IPS DF 6.9 (cell line): ENCODE measurements around the gene EME1.

Source experiments
- DNase-seq: peaks from one replicate; pipeline ENCODE4 v3.0.0-alpha.2; 2013; ENCODE audit warnings: low read depth, low spot score
- H3K27ac ChIP-seq: one replicate; pipeline ENCODE4 v1.5.1; 2013; ENCODE audit warnings: low read length, control low read depth
- H3K27me3 ChIP-seq: 2 replicates; pipeline ENCODE4 v1.6.1; 2013; ENCODE audit warnings: mild to moderate bottlenecking, low read length; ENCODE audit not compliant: control insufficient read depth, insufficient read depth
- H3K36me3 ChIP-seq: 2 replicates; pipeline ENCODE4 v1.6.1; 2013; ENCODE audit warnings: low read length; ENCODE audit not compliant: control insufficient read depth, insufficient read depth
- H3K4me1 ChIP-seq: 2 replicates; pipeline ENCODE4 v1.6.1; 2013; ENCODE audit warnings: low read length; ENCODE audit not compliant: control insufficient read depth, insufficient read depth
- H3K4me3 ChIP-seq: 2 replicates; pipeline ENCODE4 v1.5.1; 2013; ENCODE audit warnings: mild to moderate bottlenecking, low read length
- H3K9me3 ChIP-seq: 2 replicates; pipeline ENCODE4 v1.6.1; 2013; ENCODE audit warnings: low read length, inconsistent platforms; ENCODE audit not compliant: control insufficient read depth, insufficient read depth
- WGBS: extraction: QIAGEN DNeasy Blood & Tissue Kit; methylation state at CpG from one replicate; pipeline ENCODE4 v1.1.7; 2013; ENCODE audit warnings: mixed read lengths, missing lambda C conversion rate; ENCODE audit not compliant: insufficient read length, insufficient coverage; 5-methylcytosine and 5-hydroxymethylcytosine counted together

EME1 gene

GRCh38 chr17:50337956-50338355 lies 35.1 kb upstream of the EME1 start:
- H3K27me3 ChIP-seq: no peaks in the 10 kb centered on the region
- no peaks in the 10 kb centered on the region for H3K9me3 ChIP-seq
- WGBS: no CpG with 5 or more reads among the region's 2 CpGs
- no peak for DNase-seq
- no peaks in the 10 kb centered on the region for H3K4me1 ChIP-seq
- H3K36me3 ChIP-seq: no peaks in the 10 kb centered on the region
- H3K4me3 ChIP-seq: no peak overlapping the region
- no peak overlapping the region for H3K27ac ChIP-seq

GRCh38 chr17:50338645-50339044 lies 34.4 kb upstream of the EME1 start:
- no peaks in the 10 kb centered on the region for H3K9me3 ChIP-seq
- DNase-seq: no peak
- no peaks in the 10 kb centered on the region for H3K27me3 ChIP-seq
- no peaks in the 10 kb centered on the region for H3K36me3 ChIP-seq
- H3K27ac ChIP-seq: no peak overlapping the region
- no peaks in the 10 kb centered on the region for H3K4me1 ChIP-seq
- no peak overlapping the region for H3K4me3 ChIP-seq

DNA sequence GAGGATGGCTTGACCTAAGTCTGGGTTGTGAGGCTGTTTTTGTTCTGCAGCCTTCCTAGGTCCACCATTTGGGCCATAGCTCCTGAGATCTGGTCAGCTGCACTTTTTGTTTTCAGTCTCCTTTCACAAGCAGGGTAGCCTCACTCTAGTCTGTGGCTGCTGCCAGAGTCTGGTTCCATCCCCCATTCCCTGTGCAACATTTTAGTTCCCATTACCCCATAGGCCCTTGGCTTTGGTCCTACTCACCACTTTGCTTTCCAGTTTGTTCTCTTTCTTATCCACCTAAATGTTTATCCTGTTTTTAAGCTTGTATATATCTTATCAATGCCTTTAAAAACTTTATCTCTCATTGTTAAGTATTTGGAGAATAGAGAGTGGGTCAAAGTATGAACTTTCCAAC lies 33.6 kb upstream of the EME1 start:
- DNase-seq: no peak
- Histone ChIP-seq H3K27ac (no peak overlapping the region), H3K36me3 (no peaks in the 10 kb centered on the region), H3K27me3 (no peaks in the 10 kb centered on the region), H3K9me3 (no peaks in the 10 kb centered on the region), H3K4me1 (no peaks in the 10 kb centered on the region), H3K4me3 (no peak overlapping the region)

GRCh38 chr17:50344731-50345365 lies 28.2 kb upstream of the EME1 start:
- H3K4me3 ChIP-seq: no peak overlapping the region

DNA sequence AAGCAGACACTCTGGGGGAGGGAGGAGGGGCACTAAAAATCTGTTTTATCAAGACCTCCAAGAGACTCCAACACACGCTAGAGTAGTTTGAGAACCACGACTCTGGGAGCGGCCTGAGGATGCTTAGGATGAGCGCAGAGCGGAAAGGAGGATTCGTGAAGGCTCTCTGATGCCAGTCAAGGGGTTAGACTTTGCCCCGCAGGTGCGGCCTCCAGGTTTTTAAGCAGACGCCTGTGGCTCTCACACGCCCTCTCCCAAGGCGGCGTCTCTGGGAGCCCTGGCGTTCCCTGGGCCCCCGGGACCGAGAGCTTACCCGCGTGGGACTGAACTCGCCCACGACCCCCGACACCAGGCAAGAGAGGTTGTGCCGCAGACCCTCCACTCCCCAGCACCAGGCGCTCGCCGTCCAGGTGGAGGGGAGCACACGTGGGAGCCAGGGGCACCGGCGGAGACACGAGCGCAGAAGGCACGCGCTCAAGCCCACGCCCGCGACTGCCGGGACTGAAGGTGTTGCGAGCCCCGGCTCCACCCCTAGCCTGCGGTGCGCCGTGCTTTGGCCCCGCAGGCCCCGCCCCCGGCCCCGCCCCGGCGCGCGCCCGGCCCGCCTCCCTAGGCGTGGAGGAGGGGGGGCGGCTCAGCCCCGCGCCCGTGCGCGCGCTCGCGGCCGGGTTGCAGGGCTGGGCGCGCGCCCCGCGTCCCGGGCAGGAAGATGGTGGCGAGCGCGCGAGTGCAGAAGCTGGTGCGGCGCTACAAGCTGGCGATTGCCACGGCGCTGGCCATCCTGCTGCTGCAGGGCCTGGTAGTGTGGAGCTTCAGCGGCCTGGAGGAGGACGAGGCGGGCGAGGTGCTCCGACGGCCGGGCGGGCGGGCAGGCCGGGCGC lies 27.4 kb upstream of the EME1 start, which contains the start of gene XYLT2:
Gene XYLT2, plus strand, starts transcription at position 695 of the 881 bp plus-strand sequence. Its CDS starts 15 bp downstream, at position 710.
- no peaks in the 10 kb centered on the region for H3K27me3 ChIP-seq
- H3K9me3 ChIP-seq: no peaks in the 10 kb centered on the region
- no peak within 1 kb of the TSS for H3K27ac ChIP-seq
- DNase-seq: no peak
- no CpG with 5 or more reads among the region's 87 CpGs for WGBS
- H3K36me3 ChIP-seq: no peaks in the 10 kb centered on the region
- H3K4me3 ChIP-seq: peak within 1 kb of the TSS; percentile 93
- H3K4me1 ChIP-seq: peaks cover 4% of the 10 kb centered on the region

More at GRCh38 chr17:50344731-50345365, 28.2 kb upstream of the EME1 start:
- no peak overlapping the region for H3K27ac ChIP-seq
- no CpG with 5 or more reads among the region's 13 CpGs for WGBS
- DNase-seq: no peak
- peaks cover 4% of the 10 kb centered on the region for H3K4me1 ChIP-seq
- no peaks in the 10 kb centered on the region for H3K36me3 ChIP-seq
- no peaks in the 10 kb centered on the region for H3K27me3 ChIP-seq
- H3K9me3 ChIP-seq: no peaks in the 10 kb centered on the region

DNA sequence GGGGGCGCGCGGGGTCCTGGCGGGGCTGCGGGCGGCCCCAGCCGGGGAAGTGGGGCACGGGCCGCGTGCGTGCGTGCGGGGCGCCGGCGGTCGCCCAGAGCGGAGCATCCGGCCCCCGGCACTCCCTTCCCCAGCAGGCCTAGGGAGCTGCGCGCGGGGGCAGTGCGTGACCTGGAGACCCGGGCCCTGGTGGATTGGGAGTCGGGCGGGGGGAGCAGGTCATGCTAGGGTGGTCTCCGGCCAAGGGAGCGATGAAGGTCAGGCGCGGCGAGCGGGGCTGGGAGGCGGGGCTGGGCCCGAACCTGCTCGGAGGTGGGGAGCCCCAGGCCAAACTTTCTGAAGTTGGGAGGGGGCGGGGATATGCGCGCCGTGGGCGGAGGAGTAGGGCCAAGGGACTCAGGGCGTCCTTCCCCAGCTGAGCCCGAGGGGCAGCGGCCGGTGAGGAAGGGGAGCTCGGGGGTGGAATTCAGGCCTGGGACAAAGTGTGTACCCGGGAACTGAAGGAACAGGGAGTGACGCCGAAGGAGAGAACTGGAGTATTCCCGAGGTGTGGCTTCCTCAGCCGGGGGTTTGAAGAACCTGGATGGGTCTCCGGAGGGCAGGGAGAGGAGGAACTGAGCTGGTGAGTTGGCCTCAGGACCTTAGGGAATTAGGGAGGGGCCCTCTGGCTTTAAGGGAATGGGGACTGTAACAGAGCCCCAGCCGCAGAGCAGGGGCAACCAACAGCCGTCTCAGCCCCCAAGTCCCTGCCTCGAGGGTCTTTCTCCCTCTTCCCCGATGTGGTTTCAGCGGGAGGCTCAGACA lies 26.5 kb upstream of the EME1 start:
- H3K27ac ChIP-seq: no peak overlapping the region
- DNase-seq: no peak
- peak overlapping the region; percentile 93 for H3K4me3 ChIP-seq
- no peaks in the 10 kb centered on the region for H3K27me3 ChIP-seq
- no CpG with 5 or more reads among the region's 57 CpGs for WGBS
- no peaks in the 10 kb centered on the region for H3K9me3 ChIP-seq
- peaks cover 4% of the 10 kb centered on the region for H3K4me1 ChIP-seq
- no peaks in the 10 kb centered on the region for H3K36me3 ChIP-seq

DNA sequence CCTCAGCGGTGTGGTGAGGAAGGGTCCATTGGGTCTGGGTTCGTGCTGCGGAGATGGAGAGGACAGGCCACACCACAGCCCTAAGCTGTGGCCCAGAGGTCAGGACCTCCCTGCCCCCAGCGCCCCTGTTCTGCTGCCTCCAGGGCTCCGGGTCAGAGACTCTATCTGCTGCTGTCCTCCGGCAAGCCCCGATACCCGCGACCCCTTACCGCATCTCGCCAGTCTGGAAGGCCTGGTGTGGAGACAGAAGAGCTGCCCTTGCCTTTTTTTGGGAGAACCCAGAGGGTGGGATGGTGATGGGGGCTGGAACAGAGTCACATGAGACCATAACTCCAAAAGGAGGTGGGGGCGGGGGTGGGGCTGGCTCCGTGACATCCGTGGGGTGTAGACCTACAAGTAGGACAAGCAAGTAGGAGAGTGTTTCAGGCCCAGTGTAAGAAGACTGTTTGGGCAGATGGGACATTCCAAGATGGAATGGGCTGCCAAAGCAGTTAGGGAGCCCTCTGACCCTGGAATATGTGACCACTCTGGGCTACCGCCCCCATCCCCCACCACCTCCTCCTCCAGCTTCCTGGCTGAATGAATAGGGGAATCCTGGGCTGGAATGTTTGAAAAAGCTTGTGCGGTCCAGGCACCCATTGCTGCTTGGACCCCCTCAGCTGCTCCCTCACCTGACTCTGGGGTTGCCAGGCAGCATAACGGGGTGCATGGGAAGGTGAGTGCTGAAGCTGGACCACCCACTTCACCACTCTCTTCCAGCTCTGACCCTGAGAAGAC lies 25.7 kb upstream of the EME1 start:
- H3K4me1 ChIP-seq: peaks cover 4% of the 10 kb centered on the region
- no peak overlapping the region for H3K27ac ChIP-seq
- WGBS: no CpG with 5 or more reads among the region's 17 CpGs
- peak overlapping the region; percentile 93; the same call in 1 of the 2 replicates for H3K4me3 ChIP-seq
- H3K27me3 ChIP-seq: no peaks in the 10 kb centered on the region
- DNase-seq: no peak
- no peaks in the 10 kb centered on the region for H3K36me3 ChIP-seq
- H3K9me3 ChIP-seq: no peaks in the 10 kb centered on the region

DNA sequence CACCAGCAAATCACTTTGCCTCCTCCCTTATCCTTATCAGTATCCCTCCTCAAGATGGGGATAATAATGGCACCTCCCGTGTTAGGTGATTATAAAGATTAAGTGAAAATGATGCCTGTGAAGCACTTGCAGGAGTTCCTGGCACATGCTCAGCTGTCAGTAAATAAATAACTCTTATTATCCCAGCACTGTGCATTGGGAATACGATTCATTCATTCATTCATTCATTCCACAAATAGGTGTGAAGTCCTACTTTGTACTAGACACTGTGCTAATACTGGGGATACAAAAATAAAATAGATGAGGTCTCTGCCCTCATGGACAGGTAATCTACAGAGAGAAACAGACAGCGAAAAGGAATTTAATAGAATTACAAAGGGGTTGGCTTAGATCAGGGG lies 25.1 kb upstream of the EME1 start:
- peaks cover 4% of the 10 kb centered on the region for H3K4me1 ChIP-seq
- no peaks in the 10 kb centered on the region for H3K36me3 ChIP-seq
- no peaks in the 10 kb centered on the region for H3K9me3 ChIP-seq
- no peaks in the 10 kb centered on the region for H3K27me3 ChIP-seq
- no peak for DNase-seq
- H3K4me3 ChIP-seq: no peak overlapping the region
- no CpG with 5 or more reads among the region's 3 CpGs for WGBS
- no peak overlapping the region for H3K27ac ChIP-seq

DNA sequence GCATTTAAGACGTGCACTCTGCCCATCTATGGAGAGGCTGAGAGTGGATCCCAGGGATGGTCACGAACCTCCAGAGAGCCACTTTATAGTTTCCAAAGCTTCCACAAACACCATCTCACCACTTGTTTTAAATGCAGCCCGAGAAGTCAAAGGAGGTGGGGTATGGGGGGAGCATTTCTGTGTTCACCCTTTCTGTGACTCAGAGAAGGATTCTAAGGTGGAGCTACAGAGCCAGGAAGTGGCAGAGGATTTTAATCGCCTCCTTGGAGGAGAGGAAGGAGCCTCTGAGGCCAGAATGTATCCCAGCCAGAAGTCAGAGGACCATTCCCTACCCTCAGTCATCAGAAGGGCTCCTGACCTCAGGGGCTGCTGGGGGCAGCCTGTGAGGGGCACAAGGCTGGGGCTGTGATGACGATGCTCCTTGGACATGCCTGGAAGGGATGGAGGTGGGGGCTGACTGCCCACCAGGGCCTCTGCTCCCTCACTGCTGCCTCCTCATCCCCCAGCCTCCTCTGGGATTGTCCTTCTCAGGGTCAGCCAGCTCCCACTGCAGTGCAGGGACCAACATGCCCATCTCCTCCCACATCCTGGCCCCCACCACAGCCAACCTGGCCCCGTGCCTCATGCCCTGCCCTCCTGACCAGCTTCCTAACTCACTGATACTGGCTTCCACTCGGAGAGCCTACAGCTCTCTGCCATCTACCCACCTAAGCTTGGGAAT lies 24.3 kb upstream of the EME1 start:
- H3K27me3 ChIP-seq: no peaks in the 10 kb centered on the region
- DNase-seq: no peak
- H3K4me3 ChIP-seq: no peak overlapping the region
- peaks cover 4% of the 10 kb centered on the region for H3K4me1 ChIP-seq
- peaks cover 2% of the 10 kb centered on the region; the same call in 1 of the 2 replicates for H3K36me3 ChIP-seq
- WGBS: no CpG with 5 or more reads among the region's 7 CpGs
- no peak overlapping the region for H3K27ac ChIP-seq
- no peaks in the 10 kb centered on the region for H3K9me3 ChIP-seq
